Panc1 (cell line): ENCODE results near the gene PKP1. TPM values are rescaled to one million over a fixed set of nuclear protein-coding genes. Genes with fewer than 3 reads are reported as not detected.

Experiments used
- ATAC-seq: fragments of 200-7000 bp; cut with Tn5 transposase; 2 replicates; pipeline ENCODE4 v1.9.1; 2020; ENCODE audit warnings: mild to moderate bottlenecking, moderate library complexity
- BruUV-seq: library from RNA; stranded (reverse); fragments of 400-500 nt; replicated peaks from 2 replicates; lab custom pipeline; 2021; lab: Mats Ljungman, UMichigan
- CTCF ChIA-PET: fragments of 300-600 bp; sonication (Branson Sonifier 250); formaldehyde crosslinking; loops from one replicate; lab custom pipeline; 2022; ENCODE audit warnings: antibody characterized with exemption; lab: Charles Lee
- POLR2A ChIA-PET: fragments of 300-600 bp; sonication (Branson Sonifier 250); formaldehyde crosslinking; loops from one replicate; lab custom pipeline; 2022; ENCODE audit warnings: antibody characterized with exemption; lab: Charles Lee
- DNase-seq: peaks from one replicate; pipeline ENCODE4 v3.0.0-alpha.2; 2010; ENCODE audit warnings: low read depth, low spot score
- H3K27ac ChIP-seq: 2 replicates; pipeline ENCODE4 v1.5.1; 2011; ENCODE audit warnings: mild to moderate bottlenecking, low read length, inconsistent platforms
- H3K27me3 ChIP-seq: fragments of 200-500 bp; sonication (Bioruptor generic); 2 replicates; pipeline ENCODE4 v1.6.0; 2014; ENCODE audit warnings: low read length, inconsistent platforms; ENCODE audit not compliant: control insufficient read depth, insufficient read depth
- H3K36me3 ChIP-seq: fragments of 200-500 bp; sonication (Bioruptor generic); 2 replicates; pipeline ENCODE4 v1.5.1; 2014; ENCODE audit warnings: inconsistent platforms, mild to moderate bottlenecking, low read length, moderate library complexity; ENCODE audit not compliant: control insufficient read depth, insufficient read depth
- H3K4me1 ChIP-seq: 2 replicates; pipeline ENCODE4 v1.5.1; 2011; ENCODE audit warnings: inconsistent platforms, mild to moderate bottlenecking, low read length, moderate library complexity; ENCODE audit not compliant: control insufficient read depth, insufficient read depth
- H3K4me3 ChIP-seq, 2 experiments: 2 replicates each; pipeline ENCODE4 v1.5.1; 2011 to 2012; ENCODE audit warnings: low read depth in 2 of 2, low read length in 2 of 2, mild to moderate bottlenecking in 2 of 2, inconsistent platforms in 1 of 2, moderate library complexity in 1 of 2
- H3K9me3 ChIP-seq: fragments of 200-500 bp; sonication (Bioruptor generic); 2 replicates; pipeline ENCODE4 v1.5.1; 2014; ENCODE audit warnings: low read depth, mild to moderate bottlenecking, inconsistent platforms, low read length, moderate library complexity; ENCODE audit not compliant: control insufficient read depth, insufficient read depth
- POLR2AphosphoS5 ChIP-seq: IDR thresholded peaks from 2 replicates; pipeline ENCODE4 v1.6.1; 2012; ENCODE audit warnings: mild to moderate bottlenecking, low read depth, low read length, moderate library complexity
- SIN3A ChIP-seq: IDR thresholded peaks from 2 replicates; pipeline ENCODE4 v1.6.1; 2012; ENCODE audit warnings: low read depth, mild to moderate bottlenecking, low read length, moderate library complexity, borderline replicate concordance; ENCODE audit not compliant: insufficient read depth
- TCF7L2 ChIP-seq: IDR thresholded peaks from 2 replicates; pipeline ENCODE4 v1.6.1; 2011; ENCODE audit warnings: mild to moderate bottlenecking, low read depth, low read length, inconsistent platforms
- in situ Hi-C: cut with HindIII; loops from 2 replicates; pipeline ENCODE4 v1.10.0; 2016; ENCODE audit warnings: low sequenced_read_pairs, low pct_unique_long_range_greater_than_20kb
- intact Hi-C: fragments of 100-400 bp; cut with micrococcal nuclease; formaldehyde crosslinking; loops from one replicate; pipeline ENCODE4 v1.10.0; 2022; ENCODE audit not compliant: unreplicated experiment
- total RNA-seq: library from RNA; stranded (reverse); gene quantifications from one replicate; pipeline ENCODE4 v1.2.1, GENCODE V29; 2021; ENCODE audit not compliant: unreplicated experiment
- TF ChIP-seq, protein P1 (sequence below), 2 experiments: IDR thresholded peaks; 2 replicates each; pipeline ENCODE4 v1.6.1; 2011 to 2012; ENCODE audit warnings: low read depth in 2 of 2, control low read depth in 1 of 2, low read length in 1 of 2, mild to moderate bottlenecking in 1 of 2, moderate library complexity in 1 of 2; ENCODE audit not compliant: insufficient read depth in 1 of 2
- TF ChIP-seq, protein P2 (sequence below): fragments of 450-650 bp; IDR thresholded peaks from 2 replicates; pipeline ENCODE4 v1.5.1; 2017; ENCODE audit warnings: mild to moderate bottlenecking

The PKP1 gene
- total RNA-seq, 1 experiment from 2014 or later, result 0.44 TPM

DNA sequence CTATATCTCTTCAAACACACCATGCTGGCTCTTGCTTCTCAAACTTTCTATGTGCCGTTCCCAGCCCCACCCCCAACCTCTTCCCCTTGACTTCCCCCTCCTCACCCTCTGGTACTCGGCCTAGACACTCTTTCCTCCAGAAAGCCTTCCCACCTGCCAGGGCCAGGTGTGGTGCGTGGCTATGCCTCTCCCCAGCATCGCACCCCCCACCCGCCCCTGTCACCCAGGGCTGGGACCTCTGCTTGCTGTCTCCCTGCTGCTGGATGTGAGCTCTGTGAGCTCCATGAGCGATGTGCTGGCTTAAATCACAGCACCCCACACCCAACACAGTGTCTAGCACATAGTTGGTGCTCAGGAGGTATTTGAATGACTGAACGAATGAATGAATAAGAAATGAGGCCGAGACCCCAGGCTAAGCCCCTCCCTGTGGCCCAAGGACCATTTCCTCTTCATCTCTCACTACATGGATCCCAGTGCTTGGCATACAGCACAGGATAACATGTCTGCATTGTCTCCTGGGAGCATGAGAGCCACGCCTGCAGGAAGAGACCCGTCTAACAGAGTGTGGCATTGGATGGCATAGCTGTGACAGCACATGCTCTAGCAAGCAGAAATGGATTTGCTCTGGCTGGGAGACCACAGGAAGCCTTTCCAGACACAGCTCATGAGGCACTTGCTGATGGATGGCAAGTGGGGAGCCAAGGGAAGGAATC lies 74.5 kb downstream of the PKP1 start:
- TF ChIP-seq SIN3A (no peak), POLR2AphosphoS5 (no peak), TCF7L2 (no peak)
- TF ChIP-seq, protein P1, sequence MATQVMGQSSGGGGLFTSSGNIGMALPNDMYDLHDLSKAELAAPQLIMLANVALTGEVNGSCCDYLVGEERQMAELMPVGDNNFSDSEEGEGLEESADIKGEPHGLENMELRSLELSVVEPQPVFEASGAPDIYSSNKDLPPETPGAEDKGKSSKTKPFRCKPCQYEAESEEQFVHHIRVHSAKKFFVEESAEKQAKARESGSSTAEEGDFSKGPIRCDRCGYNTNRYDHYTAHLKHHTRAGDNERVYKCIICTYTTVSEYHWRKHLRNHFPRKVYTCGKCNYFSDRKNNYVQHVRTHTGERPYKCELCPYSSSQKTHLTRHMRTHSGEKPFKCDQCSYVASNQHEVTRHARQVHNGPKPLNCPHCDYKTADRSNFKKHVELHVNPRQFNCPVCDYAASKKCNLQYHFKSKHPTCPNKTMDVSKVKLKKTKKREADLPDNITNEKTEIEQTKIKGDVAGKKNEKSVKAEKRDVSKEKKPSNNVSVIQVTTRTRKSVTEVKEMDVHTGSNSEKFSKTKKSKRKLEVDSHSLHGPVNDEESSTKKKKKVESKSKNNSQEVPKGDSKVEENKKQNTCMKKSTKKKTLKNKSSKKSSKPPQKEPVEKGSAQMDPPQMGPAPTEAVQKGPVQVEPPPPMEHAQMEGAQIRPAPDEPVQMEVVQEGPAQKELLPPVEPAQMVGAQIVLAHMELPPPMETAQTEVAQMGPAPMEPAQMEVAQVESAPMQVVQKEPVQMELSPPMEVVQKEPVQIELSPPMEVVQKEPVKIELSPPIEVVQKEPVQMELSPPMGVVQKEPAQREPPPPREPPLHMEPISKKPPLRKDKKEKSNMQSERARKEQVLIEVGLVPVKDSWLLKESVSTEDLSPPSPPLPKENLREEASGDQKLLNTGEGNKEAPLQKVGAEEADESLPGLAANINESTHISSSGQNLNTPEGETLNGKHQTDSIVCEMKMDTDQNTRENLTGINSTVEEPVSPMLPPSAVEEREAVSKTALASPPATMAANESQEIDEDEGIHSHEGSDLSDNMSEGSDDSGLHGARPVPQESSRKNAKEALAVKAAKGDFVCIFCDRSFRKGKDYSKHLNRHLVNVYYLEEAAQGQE (IDR thresholded peaks at IDR 0.05; ENCODE audit: insufficient read depth in 1 of 2, low read depth in 2 of 2, low read length in 1 of 2), result no peak
- TF ChIP-seq, protein P2, sequence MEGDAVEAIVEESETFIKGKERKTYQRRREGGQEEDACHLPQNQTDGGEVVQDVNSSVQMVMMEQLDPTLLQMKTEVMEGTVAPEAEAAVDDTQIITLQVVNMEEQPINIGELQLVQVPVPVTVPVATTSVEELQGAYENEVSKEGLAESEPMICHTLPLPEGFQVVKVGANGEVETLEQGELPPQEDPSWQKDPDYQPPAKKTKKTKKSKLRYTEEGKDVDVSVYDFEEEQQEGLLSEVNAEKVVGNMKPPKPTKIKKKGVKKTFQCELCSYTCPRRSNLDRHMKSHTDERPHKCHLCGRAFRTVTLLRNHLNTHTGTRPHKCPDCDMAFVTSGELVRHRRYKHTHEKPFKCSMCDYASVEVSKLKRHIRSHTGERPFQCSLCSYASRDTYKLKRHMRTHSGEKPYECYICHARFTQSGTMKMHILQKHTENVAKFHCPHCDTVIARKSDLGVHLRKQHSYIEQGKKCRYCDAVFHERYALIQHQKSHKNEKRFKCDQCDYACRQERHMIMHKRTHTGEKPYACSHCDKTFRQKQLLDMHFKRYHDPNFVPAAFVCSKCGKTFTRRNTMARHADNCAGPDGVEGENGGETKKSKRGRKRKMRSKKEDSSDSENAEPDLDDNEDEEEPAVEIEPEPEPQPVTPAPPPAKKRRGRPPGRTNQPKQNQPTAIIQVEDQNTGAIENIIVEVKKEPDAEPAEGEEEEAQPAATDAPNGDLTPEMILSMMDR, result no peak
- H3K27me3 ChIP-seq, result no peaks in the 10 kb centered on the region; the same call in 1 of the 2 replicates
- DNase-seq (no peak), ATAC-seq (no peak)
- POLR2A ChIA-PET, result no interaction called here
- no peak overlapping the region for H3K27ac ChIP-seq
- no peaks in the 10 kb centered on the region for H3K36me3 ChIP-seq
- BruUV-seq, result no TSS peak
- in situ Hi-C loops, result no loop called here
- intact Hi-C loops, result no loop called here
- no peaks in the 10 kb centered on the region for H3K9me3 ChIP-seq
- no peaks in the 10 kb centered on the region for H3K4me1 ChIP-seq
- CTCF ChIA-PET, result no interaction called here
- H3K4me3 ChIP-seq, result no peak overlapping the region

DNA sequence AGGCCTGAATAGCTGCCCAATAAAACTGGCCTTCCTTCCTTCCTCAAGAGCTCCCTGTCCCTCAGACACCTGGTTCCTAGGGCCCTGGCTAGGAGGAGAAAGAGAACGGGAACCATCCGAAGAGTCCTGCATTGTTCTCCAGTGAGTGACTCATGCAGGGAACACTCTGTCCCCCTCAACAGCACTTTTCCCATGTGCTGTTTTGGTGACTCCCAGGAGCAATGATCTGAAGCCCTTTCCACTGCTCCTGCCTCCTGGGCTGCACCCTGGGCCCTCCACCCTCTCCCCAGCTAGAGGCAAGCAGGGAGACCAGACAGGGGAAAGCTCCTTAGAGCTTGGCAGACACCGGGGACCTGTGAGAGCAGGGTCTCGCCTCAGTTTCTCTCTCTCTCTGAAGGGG lies 75.3 kb downstream of the PKP1 start:
- Histone ChIP-seq H3K27me3 (no peaks in the 10 kb centered on the region; the same call in 1 of the 2 replicates), H3K4me1 (no peaks in the 10 kb centered on the region), H3K4me3 (no peak overlapping the region), H3K9me3 (no peaks in the 10 kb centered on the region), H3K27ac (no peak overlapping the region), H3K36me3 (no peaks in the 10 kb centered on the region)
- ChIA-PET CTCF (interaction anchor here (1.5 kb wide), 1 partner anchor 12 kb away, joined by 8 read pairs; no protein-coding TSS in a partner anchor), POLR2A (no interaction called here)
- no peak for ATAC-seq
- DNase-seq, result no peak
- BruUV-seq, result no TSS peak
- intact Hi-C loops, result no loop called here
- in situ Hi-C loops, result no loop called here
- TF ChIP-seq, protein P2, result no peak
- TF ChIP-seq SIN3A, result no peak
- TF ChIP-seq TCF7L2, result no peak
- no peak for TF ChIP-seq POLR2AphosphoS5
- TF ChIP-seq, protein P1 (IDR thresholded peaks at IDR 0.05; ENCODE audit: insufficient read depth in 1 of 2, low read depth in 2 of 2, low read length in 1 of 2), result no peak
